ENCODE measurements around the gene SLC2A13.

GRCh38 chr12:39846304-39846703 is 259.6 kb downstream of the SLC2A13 start:
- TF ChIP-seq CTCF (IDR thresholded peaks at IDR 0.05) (no peak), POLR2A (IDR thresholded peaks at IDR 0.05) (no peak), EP300 (IDR thresholded peaks at IDR 0.05) (no peak), POLR2AphosphoS5 (IDR thresholded peaks at IDR 0.05) (no peak)

Data from upper lobe of left lung (tissue), 4 donors.